ENCODE measurements around the gene IARS2. TPM values are rescaled to one million over a fixed set of nuclear protein-coding genes. Genes with fewer than 3 reads are reported as not detected.

IARS2 gene
- total and polyA plus RNA-seq, 2 donors (not counting 3 experiments of a cell fraction or from before 2014, with no cell fraction given): 15.5 to 62.8 TPM

DNA sequence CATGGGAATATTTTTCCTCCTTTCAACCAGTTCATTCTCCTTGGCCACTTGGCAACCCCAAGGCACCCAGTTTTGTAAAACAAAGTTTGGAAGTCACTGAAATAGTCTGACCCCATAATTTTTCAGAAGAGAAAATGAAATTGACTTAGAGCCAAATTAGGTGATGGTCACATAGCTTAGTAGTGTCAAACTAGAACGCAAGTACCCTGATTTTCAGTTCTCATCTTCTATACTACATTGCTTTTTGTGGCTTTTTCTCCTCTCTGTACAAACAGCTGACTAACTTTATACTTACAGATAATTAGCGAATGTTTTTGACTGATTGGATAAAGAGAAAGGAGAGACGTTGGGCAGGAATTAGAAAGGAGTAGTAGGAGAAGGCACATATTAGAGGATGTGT, 33.1 kb downstream of the IARS2 start:
- no peak overlapping the region for H3K9ac ChIP-seq (replicated peaks; ENCODE audit: extremely low read depth, insufficient read depth, low read length)
- POLR2A ChIA-PET: no interaction called here
- no peak overlapping the region for H2AFZ ChIP-seq (ENCODE audit: low read depth, low read length)
- H4K20me1 ChIP-seq (replicated peaks; ENCODE audit: control insufficient read depth, extremely low read depth, insufficient read depth, low read length): no peaks in the 10 kb centered on the region
- BruUV-seq (replicated peaks): no TSS peak
- H3K27me3 ChIP-seq (ENCODE audit: control insufficient read depth in 2 of 2, insufficient read depth in 2 of 2, low read length in 2 of 2): no peaks in the 10 kb centered on the region
- FAIRE-seq: no peak
- peaks cover 3 to 4% of the 10 kb centered on the region in 2 experiments for H3K36me3 ChIP-seq (ENCODE audit: control insufficient read depth in 2 of 2, extremely low read depth in 1 of 2, insufficient read depth in 2 of 2, low read length in 2 of 2)
- no peaks in the 10 kb centered on the region for H3K9me1 ChIP-seq (replicated peaks; ENCODE audit: control insufficient read depth, extremely low read depth, insufficient read depth, low read length)
- no peaks in the 10 kb centered on the region for H3K79me2 ChIP-seq (ENCODE audit: control insufficient read depth, insufficient read depth, low read length)
- H3K4me2 ChIP-seq (ENCODE audit: insufficient read depth, low read length): no peak overlapping the region
- intact Hi-C loops (cut with micrococcal nuclease) (no loop called here), dilution Hi-C loops (cut with MboI; ENCODE audit: extremely low pct_ligation_motif_present, low sequenced_read_pairs) (no loop called here)
- no peaks in the 10 kb centered on the region for H3K4me1 ChIP-seq (ENCODE audit: control insufficient read depth, extremely low read depth, insufficient read depth, low read length)
- H3K9me3 ChIP-seq (replicated peaks; ENCODE audit: control insufficient read depth, insufficient read depth, low read length): no peaks in the 10 kb centered on the region
- CTCF ChIA-PET: interaction anchor here (1.0 kb wide), 1 partner anchor 14 kb away, joined by 3 read pairs; no protein-coding TSS in a partner anchor
- no peak overlapping the region for H3K4me3 ChIP-seq (replicated peaks in 1 of 3; ENCODE audit: insufficient read depth in 1 of 3, low read depth in 1 of 3, low read length in 3 of 3)
- DNase-seq (ENCODE audit: low read depth, low spot score): no peak
- no peak for TF ChIP-seq POLR2AphosphoS5 (IDR thresholded peaks at IDR 0.05; ENCODE audit: insufficient read depth, low read depth, low read length)
- no peak for TF ChIP-seq POLR2A (IDR thresholded peaks at IDR 0.05; ENCODE audit: low read depth, low read length)
- TF ChIP-seq EZH2 (IDR thresholded peaks at IDR 0.05; ENCODE audit: borderline replicate concordance, low read depth, low read length, severe bottlenecking): no peak
- no peak for TF ChIP-seq GATA2 (IDR thresholded peaks at IDR 0.05; ENCODE audit: insufficient read depth, insufficient read length, low read depth, low read length)
- no peak for TF ChIP-seq FOS (IDR thresholded peaks at IDR 0.05; ENCODE audit: borderline replicate concordance, insufficient read depth, low read length)
- H3K27ac ChIP-seq (ENCODE audit: insufficient read depth, low read depth, low read length): no peak overlapping the region

GRCh38 chr1:220129479-220130210, 35.7 kb downstream of the IARS2 start:
- Histone ChIP-seq H3K27me3 (ENCODE audit: control insufficient read depth in 2 of 2, insufficient read depth in 2 of 2, low read length in 2 of 2) (no peaks in the 10 kb centered on the region), H3K4me3 (replicated peaks in 1 of 3; ENCODE audit: insufficient read depth in 1 of 3, low read depth in 1 of 3, low read length in 3 of 3) (no peak overlapping the region), H3K36me3 (ENCODE audit: control insufficient read depth in 2 of 2, extremely low read depth in 1 of 2, insufficient read depth in 2 of 2, low read length in 2 of 2) (peaks cover 4 to 5% of the 10 kb centered on the region in 2 experiments), H3K27ac (ENCODE audit: insufficient read depth, low read depth, low read length) (no peak overlapping the region), H2AFZ (ENCODE audit: low read depth, low read length) (no peak overlapping the region), H3K9me3 (replicated peaks; ENCODE audit: control insufficient read depth, insufficient read depth, low read length) (no peaks in the 10 kb centered on the region), H3K9me1 (replicated peaks; ENCODE audit: control insufficient read depth, extremely low read depth, insufficient read depth, low read length) (no peaks in the 10 kb centered on the region), H3K4me2 (ENCODE audit: insufficient read depth, low read length) (no peak overlapping the region), H3K9ac (replicated peaks; ENCODE audit: extremely low read depth, insufficient read depth, low read length) (no peak overlapping the region), H3K4me1 (ENCODE audit: control insufficient read depth, extremely low read depth, insufficient read depth, low read length) (no peaks in the 10 kb centered on the region), H3K79me2 (ENCODE audit: control insufficient read depth, insufficient read depth, low read length) (no peaks in the 10 kb centered on the region), H4K20me1 (replicated peaks; ENCODE audit: control insufficient read depth, extremely low read depth, insufficient read depth, low read length) (no peaks in the 10 kb centered on the region)
- no TSS peak for BruUV-seq (replicated peaks)
- dilution Hi-C loops (cut with MboI; ENCODE audit: extremely low pct_ligation_motif_present, low sequenced_read_pairs): no loop called here
- intact Hi-C loops (cut with micrococcal nuclease): no loop called here
- ChIA-PET POLR2A (no interaction called here), CTCF (interaction anchor here (1.3 kb wide), 1 partner anchor 16 kb away, joined by 3 read pairs; no protein-coding TSS in a partner anchor)
- DNase-seq (ENCODE audit: low read depth, low spot score) (no peak), FAIRE-seq (no peak)
- TF ChIP-seq MYC (IDR thresholded peaks at IDR 0.05; ENCODE audit: low read depth, low read length): no peak
- no peak for TF ChIP-seq FOS (IDR thresholded peaks at IDR 0.05; ENCODE audit: borderline replicate concordance, insufficient read depth, low read length)
- no peak for TF ChIP-seq MAX (IDR thresholded peaks at IDR 0.05; ENCODE audit: insufficient read depth, insufficient read length)
- no peak for TF ChIP-seq JUN (IDR thresholded peaks at IDR 0.05; ENCODE audit: borderline replicate concordance, insufficient read depth, insufficient read length, low read depth)
- no peak for TF ChIP-seq GATA2 (IDR thresholded peaks at IDR 0.05; ENCODE audit: insufficient read depth, insufficient read length, low read depth, low read length)
- TF ChIP-seq POLR2AphosphoS5 (IDR thresholded peaks at IDR 0.05; ENCODE audit: insufficient read depth, low read depth, low read length): no peak
- no peak for TF ChIP-seq POLR2A (IDR thresholded peaks at IDR 0.05; ENCODE audit: low read depth, low read length)
- TF ChIP-seq EZH2 (IDR thresholded peaks at IDR 0.05; ENCODE audit: borderline replicate concordance, low read depth, low read length, severe bottlenecking): no peak
- TF ChIP-seq, protein P1, sequence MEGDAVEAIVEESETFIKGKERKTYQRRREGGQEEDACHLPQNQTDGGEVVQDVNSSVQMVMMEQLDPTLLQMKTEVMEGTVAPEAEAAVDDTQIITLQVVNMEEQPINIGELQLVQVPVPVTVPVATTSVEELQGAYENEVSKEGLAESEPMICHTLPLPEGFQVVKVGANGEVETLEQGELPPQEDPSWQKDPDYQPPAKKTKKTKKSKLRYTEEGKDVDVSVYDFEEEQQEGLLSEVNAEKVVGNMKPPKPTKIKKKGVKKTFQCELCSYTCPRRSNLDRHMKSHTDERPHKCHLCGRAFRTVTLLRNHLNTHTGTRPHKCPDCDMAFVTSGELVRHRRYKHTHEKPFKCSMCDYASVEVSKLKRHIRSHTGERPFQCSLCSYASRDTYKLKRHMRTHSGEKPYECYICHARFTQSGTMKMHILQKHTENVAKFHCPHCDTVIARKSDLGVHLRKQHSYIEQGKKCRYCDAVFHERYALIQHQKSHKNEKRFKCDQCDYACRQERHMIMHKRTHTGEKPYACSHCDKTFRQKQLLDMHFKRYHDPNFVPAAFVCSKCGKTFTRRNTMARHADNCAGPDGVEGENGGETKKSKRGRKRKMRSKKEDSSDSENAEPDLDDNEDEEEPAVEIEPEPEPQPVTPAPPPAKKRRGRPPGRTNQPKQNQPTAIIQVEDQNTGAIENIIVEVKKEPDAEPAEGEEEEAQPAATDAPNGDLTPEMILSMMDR (IDR thresholded peaks at IDR 0.05; ENCODE audit: extremely low read depth in 1 of 2, insufficient read depth in 1 of 2, low read depth in 1 of 2, low read length in 2 of 2): no peak

Measured in endothelial cell of umbilical vein (primary cell).